Fibroblast of the aortic adventitia (primary cell): Measurements from ENCODE around the gene IL13RA1. TPM values are rescaled to one million over a fixed set of nuclear protein-coding genes. Genes with fewer than 3 reads are reported as not detected.

Experiments
- DNase-seq: peaks from one replicate; pipeline ENCODE4 v3.0.0-alpha.2; 2010; ENCODE audit warnings: low read depth
- H3K4me3 ChIP-seq: 2 replicates; pipeline ENCODE4 v1.5.1; 2011; ENCODE audit warnings: low read depth, mild to moderate bottlenecking, control low read depth, low read length, moderate library complexity
- CTCF ChIP-seq: IDR thresholded peaks from 2 replicates; pipeline ENCODE4 v1.5.1; 2011; ENCODE audit warnings: mild to moderate bottlenecking, low read length, control low read depth, inconsistent platforms; ENCODE audit not compliant: insufficient read depth
- total RNA-seq: library from RNA; depleted of rRNA; stranded (reverse); fragments of >200 nt; gene quantifications from 2 replicates; pipeline ENCODE4 v1.2.3, GENCODE V29; 2012; ENCODE audit warnings: low replicate concordance

IL13RA1 gene
- total RNA-seq, 1 donor = 52.7 TPM

GRCh38 chrX:118740276-118740889 lies 13.0 kb downstream of the IL13RA1 start:
- TF ChIP-seq CTCF = no peak
- H3K4me3 ChIP-seq = no peak overlapping the region
- DNase-seq = no peak

GRCh38 chrX:118742176-118742575 lies 14.8 kb downstream of the IL13RA1 start:
- no peak overlapping the region for H3K4me3 ChIP-seq
- no peak for DNase-seq
- no peak for TF ChIP-seq CTCF

GRCh38 chrX:118745570-118745969 lies 18.2 kb downstream of the IL13RA1 start:
- peak; percentile 26 for DNase-seq
- no peak overlapping the region for H3K4me3 ChIP-seq
- no peak for TF ChIP-seq CTCF

GRCh38 chrX:118751950-118752783 lies 24.8 kb downstream of the IL13RA1 start:
- no peak for TF ChIP-seq CTCF
- H3K4me3 ChIP-seq = no peak overlapping the region
- DNase-seq = no peak

GRCh38 chrX:118755633-118756032 lies 28.2 kb downstream of the IL13RA1 start:
- DNase-seq = peak; percentile 39
- TF ChIP-seq CTCF = no peak

GRCh38 chrX:118756101-118756500 lies 28.7 kb downstream of the IL13RA1 start:
- H3K4me3 ChIP-seq = no peak overlapping the region
- no peak for TF ChIP-seq CTCF
- peak; percentile 45 for DNase-seq

More at GRCh38 chrX:118755633-118756032, 28.2 kb downstream of the IL13RA1 start:
- H3K4me3 ChIP-seq = no peak overlapping the region
